Neural progenitor cell (in vitro differentiated cells): Measurements from ENCODE around the gene ZBTB46. TPM values are rescaled to one million over a fixed set of nuclear protein-coding genes. Genes with fewer than 3 reads are reported as not detected.

ENCODE experiments used
- DNase-seq: peaks from one replicate; pipeline ENCODE4 v3.0.0-alpha.2; 2016; ENCODE audit warnings: low spot score
- H2AFZ ChIP-seq: fragments of 200-600 bp; sonication (generic); replicated peaks from 2 replicates; pipeline ENCODE4 v1.6.1; 2016; ENCODE audit warnings: antibody characterized with exemption
- H3F3A ChIP-seq: fragments of 200-600 bp; sonication (generic); 2 replicates; pipeline ENCODE4 v1.6.1; 2016; ENCODE audit warnings: antibody characterized with exemption, low read depth
- H3K27ac ChIP-seq: fragments of 200-600 bp; sonication (generic); 2 replicates; pipeline ENCODE4 v1.5.1; 2016; ENCODE audit warnings: mild to moderate bottlenecking
- H3K27me3 ChIP-seq: fragments of 200-600 bp; sonication (generic); 2 replicates; pipeline ENCODE4 v1.6.1; 2016; ENCODE audit warnings: mild to moderate bottlenecking, moderate library complexity
- H3K36me3 ChIP-seq: fragments of 200-600 bp; sonication (generic); 2 replicates; pipeline ENCODE4 v1.5.1; 2016
- H3K4me1 ChIP-seq: fragments of 200-600 bp; sonication (generic); 2 replicates; pipeline ENCODE4 v1.6.1; 2016; ENCODE audit warnings: mixed run types
- H3K4me2 ChIP-seq: fragments of 200-600 bp; sonication (generic); 2 replicates; pipeline ENCODE4 v1.6.1; 2016
- H3K4me3 ChIP-seq: fragments of 200-600 bp; sonication (generic); 2 replicates; pipeline ENCODE4 v1.5.1; 2016
- H3K79me2 ChIP-seq: fragments of 200-600 bp; sonication (generic); 2 replicates; pipeline ENCODE4 v1.6.1; 2016; ENCODE audit warnings: low read depth
- H3K9ac ChIP-seq: fragments of 200-600 bp; sonication (generic); 2 replicates; pipeline ENCODE4 v1.6.1; 2016
- H3K9me3 ChIP-seq: fragments of 200-600 bp; sonication (generic); 2 replicates; pipeline ENCODE4 v1.5.1; 2016; ENCODE audit warnings: low read depth
- H4K20me1 ChIP-seq: fragments of 200-600 bp; sonication (generic); 2 replicates; pipeline ENCODE4 v1.6.1; 2016; ENCODE audit warnings: low read depth
- H3K27ac Mint-ChIP-seq: 3 replicates; pipeline ENCODE4 v1.8.0; 2021; ENCODE audit warnings: mixed read lengths
- H3K27me3 Mint-ChIP-seq: 2 replicates; pipeline ENCODE4 v1.8.0; 2022; ENCODE audit warnings: low read depth, mild to moderate bottlenecking, inconsistent platforms, moderate library complexity, mixed read lengths; ENCODE audit not compliant: insufficient read depth
- H3K36me3 Mint-ChIP-seq: 3 replicates; pipeline ENCODE4 v1.8.0; 2021; ENCODE audit warnings: mixed read lengths
- H3K4me1 Mint-ChIP-seq: 3 replicates; pipeline ENCODE4 v1.8.0; 2021; ENCODE audit warnings: mixed read lengths
- H3K4me3 Mint-ChIP-seq: 3 replicates; pipeline ENCODE4 v1.8.0; 2021; ENCODE audit warnings: mild to moderate bottlenecking, moderate library complexity, mixed read lengths
- H3K9me3 Mint-ChIP-seq: 3 replicates; pipeline ENCODE4 v1.8.0; 2020; ENCODE audit warnings: mixed read lengths
- EZH2 ChIP-seq: fragments of 200-600 bp; sonication (generic); IDR thresholded peaks from 2 replicates; pipeline ENCODE4 v1.6.1; 2017; ENCODE audit warnings: antibody characterized with exemption, mild to moderate bottlenecking, moderate library complexity
- EZH2phosphoT487 ChIP-seq: fragments of 200-600 bp; sonication (generic); IDR thresholded peaks from 2 replicates; pipeline ENCODE4 v1.6.1; 2017; ENCODE audit warnings: antibody characterized with exemption
- total RNA-seq: library from RNA; depleted of rRNA; stranded (reverse); fragments of >200 nt; gene quantifications from 2 replicates; pipeline ENCODE4 v1.2.3, GENCODE V29; 2015; ENCODE audit warnings: low replicate concordance
- TF ChIP-seq, protein P1 (sequence below): fragments of 200-600 bp; sonication (generic); IDR thresholded peaks from 2 replicates; pipeline ENCODE4 v1.5.1; 2017; ENCODE audit warnings: antibody characterized with exemption, mild to moderate bottlenecking

The ZBTB46 gene
- total RNA-seq, 1 donor from 2014 or later = 8.1 TPM

DNA sequence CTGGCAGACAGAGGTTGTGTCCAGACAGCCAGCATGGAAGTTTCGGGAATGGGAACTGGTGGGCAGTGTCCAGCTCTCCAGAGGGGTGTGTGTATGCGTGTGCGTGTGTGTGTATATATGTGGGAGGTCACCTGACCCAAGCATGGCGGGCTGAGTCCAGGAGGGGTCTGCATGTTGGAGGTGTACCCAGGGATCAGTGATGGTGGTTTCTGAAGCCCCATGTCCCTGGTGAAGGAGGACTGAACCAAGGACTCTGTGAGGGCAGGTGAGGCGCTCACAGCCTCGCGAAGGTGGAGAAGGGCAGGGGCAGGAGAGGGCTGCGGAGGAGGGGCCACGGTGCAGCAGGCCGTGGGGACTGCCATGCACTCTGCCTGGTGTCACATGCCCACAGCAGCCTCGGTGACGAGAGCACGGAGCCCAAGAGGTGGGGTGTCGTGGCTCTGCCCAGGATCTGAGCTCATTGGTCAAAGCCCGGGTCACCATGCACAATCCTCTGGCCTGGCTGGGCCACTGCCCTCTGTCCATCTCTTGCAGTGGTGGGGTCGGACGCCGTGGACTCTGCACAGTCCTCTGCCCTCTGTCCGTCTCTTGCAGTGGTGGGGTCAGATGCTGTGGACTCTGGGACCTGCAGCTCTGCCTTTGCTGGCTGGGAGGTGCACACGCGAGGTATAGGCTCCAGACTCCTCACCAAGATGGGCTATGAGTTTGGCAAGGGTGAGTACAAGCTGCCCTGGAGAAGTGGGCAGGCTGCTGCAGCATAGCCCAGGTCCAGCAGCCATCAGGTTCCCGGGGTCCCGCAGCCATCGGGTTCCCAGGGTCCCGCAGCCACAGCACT, 96.7 kb downstream of the ZBTB46 start:
- peaks cover 26% of the 10 kb centered on the region for H3K4me1 ChIP-seq
- H3K79me2 ChIP-seq = no peaks in the 10 kb centered on the region
- peaks cover 24% of the 10 kb centered on the region for H3K27me3 ChIP-seq
- no peak overlapping the region for H3K27ac Mint-ChIP-seq
- no peaks in the 10 kb centered on the region for H3K9me3 ChIP-seq
- peaks cover 38% of the 10 kb centered on the region for H4K20me1 ChIP-seq
- DNase-seq = no peak
- H3K4me3 Mint-ChIP-seq = no peak overlapping the region
- H3K4me2 ChIP-seq = no peak overlapping the region
- peaks cover 2% of the 10 kb centered on the region for H3K27me3 Mint-ChIP-seq
- no peak overlapping the region for H3K9ac ChIP-seq
- no peak overlapping the region for H3K27ac ChIP-seq
- no peaks in the 10 kb centered on the region for H3K4me1 Mint-ChIP-seq
- H3K4me3 ChIP-seq = no peak overlapping the region
- no peaks in the 10 kb centered on the region for H3K36me3 ChIP-seq
- H3K9me3 Mint-ChIP-seq = no peaks in the 10 kb centered on the region
- H3K36me3 Mint-ChIP-seq = peaks cover 5% of the 10 kb centered on the region
- H2AFZ ChIP-seq = no peak overlapping the region
- H3F3A ChIP-seq = peaks cover 31% of the 10 kb centered on the region
- TF ChIP-seq EZH2 = no peak
- TF ChIP-seq, protein P1, sequence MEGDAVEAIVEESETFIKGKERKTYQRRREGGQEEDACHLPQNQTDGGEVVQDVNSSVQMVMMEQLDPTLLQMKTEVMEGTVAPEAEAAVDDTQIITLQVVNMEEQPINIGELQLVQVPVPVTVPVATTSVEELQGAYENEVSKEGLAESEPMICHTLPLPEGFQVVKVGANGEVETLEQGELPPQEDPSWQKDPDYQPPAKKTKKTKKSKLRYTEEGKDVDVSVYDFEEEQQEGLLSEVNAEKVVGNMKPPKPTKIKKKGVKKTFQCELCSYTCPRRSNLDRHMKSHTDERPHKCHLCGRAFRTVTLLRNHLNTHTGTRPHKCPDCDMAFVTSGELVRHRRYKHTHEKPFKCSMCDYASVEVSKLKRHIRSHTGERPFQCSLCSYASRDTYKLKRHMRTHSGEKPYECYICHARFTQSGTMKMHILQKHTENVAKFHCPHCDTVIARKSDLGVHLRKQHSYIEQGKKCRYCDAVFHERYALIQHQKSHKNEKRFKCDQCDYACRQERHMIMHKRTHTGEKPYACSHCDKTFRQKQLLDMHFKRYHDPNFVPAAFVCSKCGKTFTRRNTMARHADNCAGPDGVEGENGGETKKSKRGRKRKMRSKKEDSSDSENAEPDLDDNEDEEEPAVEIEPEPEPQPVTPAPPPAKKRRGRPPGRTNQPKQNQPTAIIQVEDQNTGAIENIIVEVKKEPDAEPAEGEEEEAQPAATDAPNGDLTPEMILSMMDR = no peak
- TF ChIP-seq EZH2phosphoT487 = no peak

DNA sequence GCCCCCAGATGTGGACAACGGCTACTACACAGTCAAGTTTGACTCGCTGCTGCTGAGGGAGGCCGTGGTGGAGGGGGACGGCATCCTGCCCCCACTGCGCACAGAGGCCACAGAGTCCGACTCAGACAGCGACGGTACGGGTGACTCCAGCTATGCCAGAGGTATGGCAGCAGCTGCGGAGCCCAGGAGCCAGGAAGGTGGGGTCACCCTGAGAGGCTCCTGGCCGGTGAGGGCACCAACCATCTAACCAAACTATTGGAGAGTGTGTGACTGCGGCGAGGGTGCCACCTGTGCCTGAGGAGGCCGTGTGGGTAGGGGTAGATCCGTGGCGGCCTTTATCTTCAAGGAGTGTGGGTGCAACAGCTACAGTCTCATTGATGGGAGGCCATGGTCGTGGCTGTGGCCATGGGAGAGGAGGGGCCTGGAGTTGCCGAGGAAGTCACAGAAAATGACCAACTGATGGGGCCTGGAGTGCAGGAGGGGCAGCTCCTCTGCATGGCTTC, 97.4 kb downstream of the ZBTB46 start:
- H3K4me2 ChIP-seq = no peak overlapping the region
- peaks cover 24% of the 10 kb centered on the region for H3F3A ChIP-seq
- no peaks in the 10 kb centered on the region for H3K79me2 ChIP-seq
- Mint-ChIP-seq H3K4me1 (no peaks in the 10 kb centered on the region), H3K27ac (no peak overlapping the region), H3K9me3 (no peaks in the 10 kb centered on the region), H3K36me3 (peaks cover 7% of the 10 kb centered on the region), H3K27me3 (peaks cover 2% of the 10 kb centered on the region), H3K4me3 (no peak overlapping the region)
- peaks cover 24% of the 10 kb centered on the region for H3K27me3 ChIP-seq
- H3K9me3 ChIP-seq = no peaks in the 10 kb centered on the region
- no peaks in the 10 kb centered on the region for H3K36me3 ChIP-seq
- TF ChIP-seq EZH2 (no peak), EZH2phosphoT487 (no peak)
- TF ChIP-seq, protein P1 = no peak
- no peak overlapping the region for H3K4me3 ChIP-seq
- DNase-seq = no peak
- H3K27ac ChIP-seq = no peak overlapping the region
- H3K4me1 ChIP-seq = peaks cover 20% of the 10 kb centered on the region
- no peak overlapping the region for H3K9ac ChIP-seq
- no peak overlapping the region for H2AFZ ChIP-seq
- H4K20me1 ChIP-seq = peaks cover 31% of the 10 kb centered on the region

DNA sequence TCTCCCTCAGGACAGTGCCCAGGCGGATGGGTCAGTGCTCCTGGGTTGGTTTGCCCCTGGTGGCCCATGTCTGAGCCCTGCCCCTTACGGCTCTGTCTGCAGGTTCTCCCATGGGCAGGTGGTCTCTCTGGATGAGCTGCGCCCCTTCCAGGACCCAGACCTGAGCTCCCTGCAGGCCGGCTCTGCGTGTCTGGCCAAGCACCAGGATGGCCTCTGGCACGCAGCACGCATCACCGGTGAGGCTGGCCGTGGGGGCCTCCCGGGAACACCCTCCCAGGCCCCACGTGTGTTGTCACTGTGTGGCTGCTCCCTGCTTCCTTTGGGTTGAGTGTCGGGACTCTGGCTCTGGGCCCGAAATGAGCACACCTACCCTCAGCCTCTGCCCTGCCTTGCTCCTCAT, 97.9 kb downstream of the ZBTB46 start:
- Histone ChIP-seq H3K9me3 (no peaks in the 10 kb centered on the region), H3K27ac (no peak overlapping the region), H3K4me2 (no peak overlapping the region), H3K36me3 (no peaks in the 10 kb centered on the region), H4K20me1 (peaks cover 26% of the 10 kb centered on the region), H3F3A (peaks cover 19% of the 10 kb centered on the region), H2AFZ (no peak overlapping the region), H3K9ac (no peak overlapping the region), H3K4me1 (peaks cover 14% of the 10 kb centered on the region), H3K79me2 (no peaks in the 10 kb centered on the region), H3K27me3 (peaks cover 19% of the 10 kb centered on the region), H3K4me3 (no peak overlapping the region)
- H3K4me1 Mint-ChIP-seq = no peaks in the 10 kb centered on the region
- H3K27me3 Mint-ChIP-seq = peaks cover 2% of the 10 kb centered on the region
- H3K27ac Mint-ChIP-seq = no peak overlapping the region
- peaks cover 9% of the 10 kb centered on the region for H3K36me3 Mint-ChIP-seq
- TF ChIP-seq EZH2phosphoT487 (no peak), EZH2 (no peak)
- TF ChIP-seq, protein P1 = no peak
- no peak for DNase-seq
- H3K4me3 Mint-ChIP-seq = no peak overlapping the region
- no peaks in the 10 kb centered on the region for H3K9me3 Mint-ChIP-seq
